SKM-1 (cell line): ENCODE measurements around the gene SLCO2B1.

Experiments
- DNase-seq: peaks from one replicate; lab custom pipeline; 2025; ENCODE audit not compliant: unreplicated experiment; lab: John Stamatoyannopoulos, UW

SLCO2B1 gene

GRCh38 chr11:75214843-75215242, 63.9 kb downstream of the SLCO2B1 start:
- no peak for DNase-seq

- DNase-seq, result no peak
Observed at GRCh38 chr11:75219869-75220268, 69.0 kb downstream of the SLCO2B1 start.

GRCh38 chr11:75223954-75224643, 73.2 kb downstream of the SLCO2B1 start:
- DNase-seq, result no peak

- no peak for DNase-seq
Observed at GRCh38 chr11:75225794-75226193, 74.9 kb downstream of the SLCO2B1 start.

GRCh38 chr11:75229466-75229865, 78.6 kb downstream of the SLCO2B1 start:
- DNase-seq, result no peak

- no peak for DNase-seq
Observed at GRCh38 chr11:75230621-75231020, 79.7 kb downstream of the SLCO2B1 start.

GRCh38 chr11:75233754-75234172, 82.9 kb downstream of the SLCO2B1 start:
- DNase-seq, result no peak

- DNase-seq, result no peak
Observed at GRCh38 chr11:75236062-75236461, 85.2 kb downstream of the SLCO2B1 start.

GRCh38 chr11:75237050-75237449, 86.1 kb downstream of the SLCO2B1 start:
- no peak for DNase-seq

GRCh38 chr11:75238595-75239440, 87.9 kb downstream of the SLCO2B1 start:
- DNase-seq, result no peak

- DNase-seq, result no peak
Observed at GRCh38 chr11:75239531-75240290, 88.8 kb downstream of the SLCO2B1 start.

- no peak for DNase-seq
Observed at GRCh38 chr11:75240311-75241035, 89.6 kb downstream of the SLCO2B1 start, which contains the start of gene TPBGL. Gene TPBGL, plus strand, starts transcription at chr11:75240774. Its CDS starts 276 bp downstream, at chr11:75241050.

GRCh38 chr11:75241036-75241905, 90.4 kb downstream of the SLCO2B1 start:
- DNase-seq, result peak; percentile 51

GRCh38 chr11:75241906-75242644, 91.2 kb downstream of the SLCO2B1 start:
- no peak for DNase-seq

GRCh38 chr11:75242722-75243600, 92.1 kb downstream of the SLCO2B1 start:
- no peak for DNase-seq

- DNase-seq, result no peak
Observed at GRCh38 chr11:75244052-75244814, 93.3 kb downstream of the SLCO2B1 start.

- no peak for DNase-seq
Observed at GRCh38 chr11:75245356-75246005, 94.6 kb downstream of the SLCO2B1 start.
